Mesothelial cell of epicardium (in vitro differentiated cells): ENCODE results near the gene FHIT. TPM values are rescaled to one million over a fixed set of nuclear protein-coding genes. Genes with fewer than 3 reads are reported as not detected.

Source experiments
- DNase-seq, 2 experiments: peaks; one replicate each; pipeline ENCODE4 v3.0.0; 2021; ENCODE audit warnings: low spot score in 2 of 2; ENCODE audit not compliant: unreplicated experiment in 2 of 2
- H3K27ac Mint-ChIP-seq: 2 replicates; pipeline ENCODE4 v1.8.0; 2021; ENCODE audit warnings: mixed read lengths
- H3K27me3 Mint-ChIP-seq: 2 replicates; pipeline ENCODE4 v1.8.0; 2021; ENCODE audit warnings: low read depth, mixed read lengths
- H3K36me3 Mint-ChIP-seq: 2 replicates; pipeline ENCODE4 v1.8.0; 2021; ENCODE audit warnings: mixed read lengths
- H3K4me1 Mint-ChIP-seq: 2 replicates; pipeline ENCODE4 v1.8.0; 2021; ENCODE audit warnings: mixed read lengths
- H3K4me3 Mint-ChIP-seq: 2 replicates; pipeline ENCODE4 v1.8.0; 2021; ENCODE audit warnings: mild to moderate bottlenecking, moderate library complexity, mixed read lengths
- H3K9me3 Mint-ChIP-seq: 2 replicates; pipeline ENCODE4 v1.8.0; 2021; ENCODE audit warnings: mixed read lengths
- CTCF ChIP-seq: fragments of 200-600 bp; sonication (generic); IDR thresholded peaks from one replicate; pipeline ENCODE4 v1.5.0; 2021; ENCODE audit warnings: antibody characterized with exemption; ENCODE audit not compliant: unreplicated experiment
- total RNA-seq: library from RNA; stranded (reverse); gene quantifications from 3 replicates; pipeline ENCODE4 v1.2.1, GENCODE V29; 2021

The FHIT gene
- total RNA-seq, 1 donor from 2014 or later: 10.7 TPM

DNA sequence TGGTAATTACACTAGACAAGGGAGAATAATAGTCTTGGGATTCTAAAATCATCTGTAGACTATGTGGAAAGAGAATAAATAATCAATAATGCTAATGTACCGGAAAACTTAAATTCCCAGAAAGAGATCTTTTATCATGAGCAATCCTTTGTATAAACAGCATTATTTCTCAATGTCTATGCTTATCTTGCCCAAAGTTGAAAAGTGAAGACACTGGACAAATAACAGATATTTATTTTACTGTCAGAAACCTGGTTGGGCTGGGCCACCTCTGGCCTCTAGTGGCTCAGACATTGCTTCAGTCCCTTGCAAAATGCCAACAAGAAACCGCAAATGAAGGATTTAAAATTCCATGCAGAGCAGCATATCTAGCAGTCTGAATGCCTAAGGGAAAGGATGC is 409.9 kb downstream of the FHIT start:
- H3K9me3 Mint-ChIP-seq: peaks cover 9% of the 10 kb centered on the region
- no peak overlapping the region for H3K27ac Mint-ChIP-seq
- peaks cover 31% of the 10 kb centered on the region for H3K27me3 Mint-ChIP-seq
- no peak for DNase-seq
- no peak overlapping the region for H3K4me3 Mint-ChIP-seq
- TF ChIP-seq CTCF: no peak
- peaks cover 4% of the 10 kb centered on the region for H3K36me3 Mint-ChIP-seq
- peaks cover 16% of the 10 kb centered on the region for H3K4me1 Mint-ChIP-seq

GRCh38 chr3:60839246-60839645 is 412.0 kb downstream of the FHIT start:
- Mint-ChIP-seq H3K9me3 (peaks cover 19% of the 10 kb centered on the region), H3K4me3 (no peak overlapping the region), H3K36me3 (peaks cover 5% of the 10 kb centered on the region), H3K27ac (no peak overlapping the region), H3K27me3 (peaks cover 25% of the 10 kb centered on the region), H3K4me1 (peaks cover 16% of the 10 kb centered on the region)
- no peak for TF ChIP-seq CTCF
- no peak for DNase-seq

DNA sequence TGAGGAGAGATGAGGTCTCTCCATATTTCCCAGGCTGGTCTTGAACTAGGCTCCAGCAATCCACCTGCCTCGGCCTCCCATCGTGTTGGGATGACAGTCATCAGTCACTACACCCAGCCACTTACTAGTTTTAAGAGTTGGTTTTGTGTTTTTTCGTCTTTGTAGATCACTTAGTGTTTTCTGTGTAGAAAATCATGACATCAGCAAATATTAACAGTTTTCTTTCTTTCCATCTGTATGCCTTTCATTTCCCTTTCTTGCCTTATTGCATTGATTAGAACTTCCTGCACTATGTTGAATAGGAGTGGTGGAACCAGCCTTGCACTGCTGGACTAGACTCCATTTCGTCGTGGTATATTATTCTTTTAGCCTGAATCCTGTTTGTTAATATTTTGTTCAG is 415.5 kb downstream of the FHIT start:
- DNase-seq: no peak
- H3K27ac Mint-ChIP-seq: no peak overlapping the region
- H3K4me3 Mint-ChIP-seq: no peak overlapping the region
- no peak for TF ChIP-seq CTCF
- peaks cover 10% of the 10 kb centered on the region for H3K4me1 Mint-ChIP-seq
- H3K36me3 Mint-ChIP-seq: peaks cover 5% of the 10 kb centered on the region
- H3K27me3 Mint-ChIP-seq: peaks cover 16% of the 10 kb centered on the region
- peaks cover 23% of the 10 kb centered on the region for H3K9me3 Mint-ChIP-seq

- no peak overlapping the region for H3K4me3 Mint-ChIP-seq
- H3K4me1 Mint-ChIP-seq: peaks cover 4% of the 10 kb centered on the region
- H3K36me3 Mint-ChIP-seq: peaks cover 6% of the 10 kb centered on the region
- H3K27me3 Mint-ChIP-seq: no peaks in the 10 kb centered on the region
- peaks cover 15% of the 10 kb centered on the region for H3K9me3 Mint-ChIP-seq
- no peak for TF ChIP-seq CTCF
- DNase-seq: no peak
- H3K27ac Mint-ChIP-seq: no peak overlapping the region
Measured at GRCh38 chr3:60829058-60829457, 422.2 kb downstream of the FHIT start.

DNA sequence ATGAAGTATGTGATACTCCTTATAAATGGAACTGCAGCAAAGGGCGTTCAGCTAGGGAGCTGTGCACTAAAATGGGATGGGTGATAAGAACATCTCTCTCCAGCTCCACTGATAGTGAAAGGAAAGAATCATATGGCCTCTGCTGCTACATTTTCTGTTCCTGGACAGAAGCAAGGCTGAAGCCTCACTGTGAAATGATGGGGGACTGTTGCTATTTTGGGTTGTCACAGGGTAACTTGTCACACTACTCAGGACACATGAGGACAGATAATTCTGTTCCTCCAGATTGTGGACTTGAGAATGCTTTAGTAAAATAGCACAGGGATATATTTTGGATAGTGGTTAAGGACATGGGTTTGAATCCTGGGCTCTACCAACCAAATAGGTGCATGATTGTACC is 423.6 kb downstream of the FHIT start:
- H3K27me3 Mint-ChIP-seq: no peaks in the 10 kb centered on the region

More for the DNA sequence above, 423.6 kb downstream of the FHIT start:
- peaks cover 6% of the 10 kb centered on the region for H3K36me3 Mint-ChIP-seq
- no peak overlapping the region for H3K27ac Mint-ChIP-seq
- H3K4me3 Mint-ChIP-seq: no peak overlapping the region
- peaks cover 21% of the 10 kb centered on the region for H3K9me3 Mint-ChIP-seq
- DNase-seq: no peak
- peaks cover 4% of the 10 kb centered on the region for H3K4me1 Mint-ChIP-seq
- no peak for TF ChIP-seq CTCF
